ENCODE measurements around the gene UCN2. TPM values are rescaled to one million over a fixed set of nuclear protein-coding genes. Genes with fewer than 3 reads are reported as not detected.

Gene UCN2
- total and polyA plus RNA-seq, 2 of the 8 experiments (the other 6 are each of a cell fraction or from before 2014, with no cell fraction given) = 0.14 TPM; not detected in 1

- no peak for TF ChIP-seq SP2 (IDR thresholded peaks at IDR 0.05; ENCODE audit: low read length)
- no peak for TF ChIP-seq POU5F1 (IDR thresholded peaks at IDR 0.05; ENCODE audit: low read depth, low read length)
- TF ChIP-seq CTBP2 (IDR thresholded peaks at IDR 0.05; ENCODE audit: borderline replicate concordance, insufficient read depth, insufficient read length, low read length) = no peak
- TF ChIP-seq SP4 (IDR thresholded peaks at IDR 0.05; ENCODE audit: low read length) = no peak
- TF ChIP-seq ASH2L (IDR thresholded peaks at IDR 0.05; ENCODE audit: low read length) = no peak
These were observed 34.9 kb upstream of the UCN2 start (continued) for GRCh38 chr3:48598323-48599076.

All from H1 (cell line).